Measurements from ENCODE around the gene SLC24A3. TPM values are rescaled to one million over a fixed set of nuclear protein-coding genes. Genes with fewer than 3 reads are reported as not detected.

SLC24A3 gene
- total RNA-seq, 2 donors from 2014 or later, result 0.07 TPM; not detected in 1

GRCh38 chr20:19478320-19478895, 266.0 kb downstream of the SLC24A3 start:
- no peak for ATAC-seq (replicated peaks in 1 of 2)
- no peaks in the 10 kb centered on the region for H3K9me3 Mint-ChIP-seq
- no peaks in the 10 kb centered on the region for H3K27me3 Mint-ChIP-seq (ENCODE audit: low read depth)
- H3K4me1 Mint-ChIP-seq (ENCODE audit: low read depth), result no peaks in the 10 kb centered on the region
- H3K36me3 Mint-ChIP-seq (ENCODE audit: insufficient read depth in 2 of 2), result peaks cover 0 to 2% of the 10 kb centered on the region in 2 donors
- H3K4me3 Mint-ChIP-seq, result no peak overlapping the region
- no peak for DNase-seq
- no peak overlapping the region for H3K27ac Mint-ChIP-seq

- ATAC-seq (replicated peaks in 1 of 2) (no peak), DNase-seq (no peak)
- H3K27ac Mint-ChIP-seq, result no peak overlapping the region
- H3K36me3 Mint-ChIP-seq (ENCODE audit: insufficient read depth in 2 of 2), result peaks cover 0 to 2% of the 10 kb centered on the region in 2 donors
- H3K27me3 Mint-ChIP-seq (ENCODE audit: low read depth), result no peaks in the 10 kb centered on the region
- no peaks in the 10 kb centered on the region for H3K9me3 Mint-ChIP-seq
- H3K4me3 Mint-ChIP-seq, result no peak overlapping the region
- no peaks in the 10 kb centered on the region for H3K4me1 Mint-ChIP-seq (ENCODE audit: low read depth)
Measured at GRCh38 chr20:19482726-19483125, 270.3 kb downstream of the SLC24A3 start.

- no peak overlapping the region for H3K27ac Mint-ChIP-seq
- ATAC-seq (replicated peaks in 1 of 2) (no peak), DNase-seq (no peak)
- no peaks in the 10 kb centered on the region for H3K9me3 Mint-ChIP-seq
- H3K4me3 Mint-ChIP-seq, result no peak overlapping the region
- H3K27me3 Mint-ChIP-seq (ENCODE audit: low read depth), result no peaks in the 10 kb centered on the region
- no peaks in the 10 kb centered on the region for H3K4me1 Mint-ChIP-seq (ENCODE audit: low read depth)
- peaks cover 0 to 2% of the 10 kb centered on the region in 2 donors for H3K36me3 Mint-ChIP-seq (ENCODE audit: insufficient read depth in 2 of 2)
Measured at GRCh38 chr20:19483309-19483708, 270.9 kb downstream of the SLC24A3 start.

- Mint-ChIP-seq H3K27me3 (ENCODE audit: low read depth) (no peaks in the 10 kb centered on the region), H3K36me3 (ENCODE audit: insufficient read depth in 2 of 2) (peaks cover 0 to 2% of the 10 kb centered on the region in 2 donors), H3K4me1 (ENCODE audit: low read depth) (no peaks in the 10 kb centered on the region), H3K9me3 (no peaks in the 10 kb centered on the region), H3K4me3 (no peak overlapping the region), H3K27ac (no peak overlapping the region)
- DNase-seq (no peak), ATAC-seq (replicated peaks in 1 of 2) (no peak)
Measured at GRCh38 chr20:19486446-19486845, 274.0 kb downstream of the SLC24A3 start.

GRCh38 chr20:19487420-19487819, 275.0 kb downstream of the SLC24A3 start:
- no peak overlapping the region for H3K4me3 Mint-ChIP-seq
- no peak overlapping the region for H3K27ac Mint-ChIP-seq
- H3K36me3 Mint-ChIP-seq (ENCODE audit: insufficient read depth in 2 of 2), result no peaks in the 10 kb centered on the region
- ATAC-seq (replicated peaks in 1 of 2) (no peak), DNase-seq (no peak)
- H3K27me3 Mint-ChIP-seq (ENCODE audit: low read depth), result no peaks in the 10 kb centered on the region
- H3K4me1 Mint-ChIP-seq (ENCODE audit: low read depth), result no peaks in the 10 kb centered on the region
- no peaks in the 10 kb centered on the region for H3K9me3 Mint-ChIP-seq

- Mint-ChIP-seq H3K36me3 (ENCODE audit: insufficient read depth in 2 of 2) (no peaks in the 10 kb centered on the region), H3K27ac (no peak overlapping the region), H3K4me3 (no peak overlapping the region), H3K27me3 (ENCODE audit: low read depth) (no peaks in the 10 kb centered on the region), H3K4me1 (ENCODE audit: low read depth) (no peaks in the 10 kb centered on the region), H3K9me3 (no peaks in the 10 kb centered on the region)
- DNase-seq (no peak), ATAC-seq (replicated peaks in 1 of 2) (no peak)
Measured at GRCh38 chr20:19491241-19491640, 278.8 kb downstream of the SLC24A3 start.

GRCh38 chr20:19492116-19492515, 279.7 kb downstream of the SLC24A3 start:
- Mint-ChIP-seq H3K27me3 (ENCODE audit: low read depth) (no peaks in the 10 kb centered on the region), H3K27ac (no peak overlapping the region), H3K4me3 (no peak overlapping the region), H3K4me1 (ENCODE audit: low read depth) (no peaks in the 10 kb centered on the region), H3K36me3 (ENCODE audit: insufficient read depth in 2 of 2) (no peaks in the 10 kb centered on the region), H3K9me3 (no peaks in the 10 kb centered on the region)
- ATAC-seq (replicated peaks in 1 of 2), result no peak
- no peak for DNase-seq

GRCh38 chr20:19492687-19493336, 280.4 kb downstream of the SLC24A3 start:
- H3K4me3 Mint-ChIP-seq, result no peak overlapping the region
- no peaks in the 10 kb centered on the region for H3K4me1 Mint-ChIP-seq (ENCODE audit: low read depth)
- no peaks in the 10 kb centered on the region for H3K9me3 Mint-ChIP-seq
- DNase-seq, result no peak
- ATAC-seq (replicated peaks in 1 of 2), result no peak
- H3K27ac Mint-ChIP-seq, result no peak overlapping the region
- H3K36me3 Mint-ChIP-seq (ENCODE audit: insufficient read depth in 2 of 2), result no peaks in the 10 kb centered on the region
- no peaks in the 10 kb centered on the region for H3K27me3 Mint-ChIP-seq (ENCODE audit: low read depth)

GRCh38 chr20:19493794-19494495, 281.5 kb downstream of the SLC24A3 start:
- Mint-ChIP-seq H3K27ac (no peak overlapping the region), H3K4me3 (no peak overlapping the region), H3K4me1 (ENCODE audit: low read depth) (no peaks in the 10 kb centered on the region), H3K36me3 (ENCODE audit: insufficient read depth in 2 of 2) (no peaks in the 10 kb centered on the region), H3K9me3 (no peaks in the 10 kb centered on the region), H3K27me3 (ENCODE audit: low read depth) (no peaks in the 10 kb centered on the region)
- ATAC-seq (replicated peaks in 1 of 2) (no peak), DNase-seq (no peak)

GRCh38 chr20:19495905-19496703, 283.7 kb downstream of the SLC24A3 start:
- Mint-ChIP-seq H3K27ac (no peak overlapping the region), H3K27me3 (ENCODE audit: low read depth) (no peaks in the 10 kb centered on the region)

GRCh38 chr20:19497064-19497463, 284.6 kb downstream of the SLC24A3 start:
- Mint-ChIP-seq H3K27ac (no peak overlapping the region), H3K4me1 (ENCODE audit: low read depth) (no peaks in the 10 kb centered on the region), H3K27me3 (ENCODE audit: low read depth) (no peaks in the 10 kb centered on the region), H3K36me3 (ENCODE audit: insufficient read depth in 2 of 2) (no peaks in the 10 kb centered on the region), H3K9me3 (no peaks in the 10 kb centered on the region), H3K4me3 (no peak overlapping the region)
- no peak for DNase-seq
- ATAC-seq (replicated peaks in 1 of 2), result no peak

More at GRCh38 chr20:19495905-19496703, 283.7 kb downstream of the SLC24A3 start:
- H3K9me3 Mint-ChIP-seq, result no peaks in the 10 kb centered on the region
- H3K4me3 Mint-ChIP-seq, result no peak overlapping the region
- ATAC-seq (replicated peaks in 1 of 2) (no peak), DNase-seq (no peak)
- H3K36me3 Mint-ChIP-seq (ENCODE audit: insufficient read depth in 2 of 2), result no peaks in the 10 kb centered on the region
- no peaks in the 10 kb centered on the region for H3K4me1 Mint-ChIP-seq (ENCODE audit: low read depth)

GRCh38 chr20:19498756-19499155, 286.3 kb downstream of the SLC24A3 start:
- H3K9me3 Mint-ChIP-seq, result no peaks in the 10 kb centered on the region
- H3K27me3 Mint-ChIP-seq (ENCODE audit: low read depth), result no peaks in the 10 kb centered on the region
- H3K27ac Mint-ChIP-seq, result no peak overlapping the region
- ATAC-seq (replicated peaks in 1 of 2) (no peak), DNase-seq (no peak)
- H3K4me1 Mint-ChIP-seq (ENCODE audit: low read depth), result no peaks in the 10 kb centered on the region
- H3K4me3 Mint-ChIP-seq, result no peak overlapping the region
- no peaks in the 10 kb centered on the region for H3K36me3 Mint-ChIP-seq (ENCODE audit: insufficient read depth in 2 of 2)

GRCh38 chr20:19501476-19502115, 289.2 kb downstream of the SLC24A3 start:
- DNase-seq (no peak), ATAC-seq (replicated peaks in 1 of 2) (no peak)
- H3K27ac Mint-ChIP-seq, result no peak overlapping the region
- H3K36me3 Mint-ChIP-seq (ENCODE audit: insufficient read depth in 2 of 2), result no peaks in the 10 kb centered on the region
- H3K9me3 Mint-ChIP-seq, result no peaks in the 10 kb centered on the region
- no peak overlapping the region for H3K4me3 Mint-ChIP-seq
- no peaks in the 10 kb centered on the region for H3K27me3 Mint-ChIP-seq (ENCODE audit: low read depth)
- H3K4me1 Mint-ChIP-seq (ENCODE audit: low read depth), result no peaks in the 10 kb centered on the region
